GM12874 (cell line): ENCODE results near the gene DNAJC3.

ENCODE experiments used
- TF ChIP-seq, protein P1 (sequence below): IDR thresholded peaks from 2 replicates; pipeline ENCODE4 v1.5.1; 2011; ENCODE audit warnings: low read depth, mild to moderate bottlenecking, control low read depth, low read length, moderate library complexity; ENCODE audit not compliant: insufficient read depth

DNAJC3 gene

DNA sequence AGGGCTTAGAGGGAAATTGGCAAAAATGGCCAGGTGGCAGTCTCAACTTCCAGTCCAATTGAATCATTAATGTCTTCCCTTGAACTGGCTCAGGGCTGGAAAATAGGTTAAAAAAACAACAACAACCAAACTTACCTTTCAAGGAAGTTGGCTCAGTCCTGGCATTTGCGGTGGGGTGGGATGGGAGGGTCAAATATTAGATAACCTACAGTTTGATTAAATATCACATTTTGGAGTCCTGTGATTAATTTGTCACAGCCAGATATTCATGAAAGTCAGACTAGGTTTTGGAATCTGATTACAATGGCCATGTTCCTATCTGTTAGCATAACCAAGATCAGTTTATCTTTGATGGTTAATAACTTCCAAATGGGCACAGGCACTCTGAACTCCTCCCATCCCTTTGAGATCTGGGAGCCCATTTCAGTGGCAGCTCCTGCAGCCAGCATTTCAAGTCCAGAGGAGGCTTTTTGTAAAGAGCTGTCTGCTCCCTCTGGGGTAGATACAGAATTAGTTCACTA is 24.6 kb upstream of the DNAJC3 start:
- TF ChIP-seq, protein P1, sequence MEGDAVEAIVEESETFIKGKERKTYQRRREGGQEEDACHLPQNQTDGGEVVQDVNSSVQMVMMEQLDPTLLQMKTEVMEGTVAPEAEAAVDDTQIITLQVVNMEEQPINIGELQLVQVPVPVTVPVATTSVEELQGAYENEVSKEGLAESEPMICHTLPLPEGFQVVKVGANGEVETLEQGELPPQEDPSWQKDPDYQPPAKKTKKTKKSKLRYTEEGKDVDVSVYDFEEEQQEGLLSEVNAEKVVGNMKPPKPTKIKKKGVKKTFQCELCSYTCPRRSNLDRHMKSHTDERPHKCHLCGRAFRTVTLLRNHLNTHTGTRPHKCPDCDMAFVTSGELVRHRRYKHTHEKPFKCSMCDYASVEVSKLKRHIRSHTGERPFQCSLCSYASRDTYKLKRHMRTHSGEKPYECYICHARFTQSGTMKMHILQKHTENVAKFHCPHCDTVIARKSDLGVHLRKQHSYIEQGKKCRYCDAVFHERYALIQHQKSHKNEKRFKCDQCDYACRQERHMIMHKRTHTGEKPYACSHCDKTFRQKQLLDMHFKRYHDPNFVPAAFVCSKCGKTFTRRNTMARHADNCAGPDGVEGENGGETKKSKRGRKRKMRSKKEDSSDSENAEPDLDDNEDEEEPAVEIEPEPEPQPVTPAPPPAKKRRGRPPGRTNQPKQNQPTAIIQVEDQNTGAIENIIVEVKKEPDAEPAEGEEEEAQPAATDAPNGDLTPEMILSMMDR, result no peak

DNA sequence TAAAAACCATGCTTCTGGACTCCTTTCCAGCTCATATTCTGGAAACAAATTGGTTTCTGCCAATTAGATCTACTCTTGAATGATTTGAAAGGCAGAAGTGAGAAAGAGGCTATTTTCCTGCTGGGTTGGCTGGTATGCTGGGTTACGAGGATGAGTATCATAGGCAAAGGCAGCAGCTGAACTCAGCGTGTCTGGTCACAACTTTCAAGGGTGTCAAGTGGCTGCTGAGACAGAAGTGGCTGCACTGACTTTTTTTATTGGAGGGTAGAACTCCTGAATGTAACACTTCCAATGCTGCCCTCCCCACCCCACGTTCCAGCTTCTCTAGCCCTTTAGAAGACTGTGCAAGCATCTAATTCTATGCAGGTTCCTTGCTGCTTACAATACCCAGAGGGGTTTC is 24.1 kb upstream of the DNAJC3 start:
- TF ChIP-seq, protein P1, result no peak

DNA sequence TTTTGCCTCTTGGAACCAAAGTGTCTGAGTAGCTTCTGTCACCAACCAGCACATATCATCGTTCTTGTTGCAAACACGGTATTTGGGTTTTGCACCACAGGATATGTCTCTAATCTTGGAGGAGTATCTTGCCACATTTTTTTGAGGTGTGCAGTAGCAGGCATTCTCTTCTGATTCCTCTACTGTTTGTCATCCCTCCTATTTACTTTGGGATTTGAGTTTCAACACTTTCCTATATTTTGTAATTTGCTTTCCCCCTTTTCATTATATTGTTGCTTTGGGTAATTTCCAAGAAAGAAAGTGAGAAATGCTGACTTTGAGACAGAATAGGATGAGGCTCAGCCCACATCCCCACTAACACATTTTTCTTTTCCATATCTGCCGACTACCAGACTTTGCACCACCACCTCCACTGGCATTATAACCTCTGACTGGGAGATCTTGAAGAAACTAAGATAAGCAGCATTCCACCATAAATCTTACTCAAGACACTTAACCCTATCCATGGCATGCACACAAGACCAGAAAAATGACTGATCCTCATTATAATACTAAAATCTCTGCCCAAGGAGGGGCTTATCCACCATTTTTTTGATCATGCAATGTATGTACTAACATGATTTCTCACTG is 20.4 kb upstream of the DNAJC3 start:
- TF ChIP-seq, protein P1, result no peak

DNA sequence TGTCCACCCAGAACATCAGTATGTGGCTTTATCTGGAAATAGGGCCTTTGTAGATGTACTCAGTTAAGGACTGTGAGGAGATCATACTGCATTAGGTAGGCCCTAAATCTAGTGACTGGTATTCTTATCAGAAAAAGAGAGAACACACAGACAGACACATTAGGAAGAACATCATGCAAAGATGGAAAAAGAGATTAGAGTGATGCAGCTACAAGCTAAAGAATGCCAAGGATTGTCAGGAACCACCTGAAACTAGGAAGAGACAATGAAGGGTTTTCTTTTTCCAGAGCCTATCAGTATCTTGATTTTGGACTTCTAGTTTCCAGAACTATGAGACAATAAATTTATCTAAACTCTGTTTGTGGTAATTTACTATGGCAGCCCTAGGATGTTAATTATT is 17.4 kb upstream of the DNAJC3 start:
- TF ChIP-seq, protein P1, result no peak

DNA sequence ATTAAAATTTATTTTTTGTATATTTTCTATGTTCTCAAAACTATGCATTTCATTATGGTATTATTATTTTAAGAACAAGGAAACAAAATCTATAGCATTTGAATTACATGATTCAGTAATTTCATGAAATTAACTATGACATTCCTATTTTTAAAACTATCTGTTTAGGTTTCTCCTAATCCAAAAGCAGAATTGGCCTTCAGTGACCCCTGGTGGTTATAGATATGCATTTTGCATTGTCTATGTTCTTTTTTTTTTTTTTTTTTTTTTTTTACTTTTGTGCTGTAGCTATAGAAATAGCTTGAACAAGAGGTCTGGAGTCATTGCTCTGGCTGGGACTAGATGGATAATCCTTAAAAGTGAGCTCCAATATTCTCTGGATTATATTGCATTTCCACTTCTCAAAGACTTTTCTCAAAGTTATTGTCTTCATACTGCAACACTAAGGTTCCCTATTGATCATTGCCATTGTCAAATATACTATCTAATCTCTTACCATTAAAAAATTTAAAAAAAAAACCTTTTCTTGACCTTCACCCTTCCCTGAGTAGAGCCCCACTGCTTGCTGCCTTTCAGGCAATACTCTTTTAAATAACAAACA is 15.9 kb upstream of the DNAJC3 start:
- TF ChIP-seq, protein P1, result peak; percentile 27; the same call in 1 of the 2 replicates

DNA sequence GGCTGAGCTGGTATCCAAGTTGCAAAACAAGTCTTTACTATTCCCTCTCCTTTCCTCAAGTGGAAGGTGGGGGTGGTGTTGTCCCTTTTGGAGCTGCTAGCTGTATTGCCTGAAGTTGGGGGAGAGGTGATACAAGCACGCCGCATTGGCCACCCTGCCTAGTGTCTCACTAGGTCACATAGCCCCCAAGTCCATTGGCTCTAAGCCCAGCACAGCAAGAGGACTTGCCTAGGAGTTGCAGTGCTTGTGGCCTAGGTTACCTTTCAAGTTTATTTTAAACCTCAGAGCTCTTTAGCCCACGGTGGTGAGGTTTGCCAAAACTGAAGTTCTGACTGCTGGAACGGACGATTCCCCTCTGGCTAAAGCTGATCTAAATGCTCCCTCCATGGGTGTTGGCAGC is 5.3 kb upstream of the DNAJC3 start:
- TF ChIP-seq, protein P1, result no peak

DNA sequence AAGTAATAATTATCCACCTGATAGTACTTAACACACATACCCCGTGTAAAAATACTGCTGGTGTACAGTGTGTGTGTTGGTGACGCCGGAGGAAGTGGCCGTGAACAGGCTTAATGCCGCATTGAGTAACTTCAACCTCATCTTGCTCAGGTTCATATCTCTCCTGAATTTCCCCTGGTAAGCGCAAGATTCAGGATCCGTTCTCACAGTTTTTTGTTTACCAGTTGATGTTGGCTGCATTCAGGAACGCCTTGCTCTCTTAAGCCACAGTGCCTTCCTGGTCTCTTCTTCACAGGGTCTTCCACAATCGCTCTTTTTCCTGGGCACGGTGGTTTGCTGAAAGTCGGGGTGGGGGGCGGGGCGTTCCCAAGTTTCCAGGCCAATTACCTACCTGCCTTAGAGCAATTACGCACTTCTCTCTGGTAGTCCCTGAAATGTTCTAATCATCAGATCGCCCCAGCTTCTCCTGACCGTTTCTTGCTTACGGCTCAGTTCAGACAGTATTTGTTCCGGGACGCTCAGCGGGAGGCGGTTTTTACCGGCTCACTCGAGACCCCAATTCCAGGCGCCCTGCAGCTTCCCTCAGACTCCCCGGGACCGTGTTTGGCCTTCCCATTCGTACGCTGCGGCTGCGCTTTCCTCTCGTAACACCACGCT is 706 bp upstream of the DNAJC3 start:
- TF ChIP-seq, protein P1, result no peak
